WTC11 (cell line): Measurements from ENCODE around the gene LGALS9.

Experiments
- CREM ChIP-seq: sonication (generic); formaldehyde crosslinking; IDR thresholded peaks from 2 replicates; pipeline ENCODE4 v1.8.1; 2022; ENCODE audit warnings: mild to moderate bottlenecking, missing genetic modification reagents, moderate library complexity
- FOXP1 ChIP-seq: sonication (generic); formaldehyde crosslinking; IDR thresholded peaks from 2 replicates; pipeline ENCODE4 v1.8.0; 2022; ENCODE audit warnings: missing genetic modification reagents, mild to moderate bottlenecking, moderate library complexity, borderline replicate concordance
- JUN ChIP-seq: sonication (generic); formaldehyde crosslinking; IDR thresholded peaks from 2 replicates; pipeline ENCODE4 v1.8.0; 2023; ENCODE audit warnings: mild to moderate bottlenecking, missing genetic modification reagents
- MAX ChIP-seq: sonication (generic); formaldehyde crosslinking; IDR thresholded peaks from 2 replicates; pipeline ENCODE4 v1.8.0; 2022; ENCODE audit warnings: mild to moderate bottlenecking, missing genetic modification reagents
- MLX ChIP-seq: sonication (generic); formaldehyde crosslinking; IDR thresholded peaks from 2 replicates; pipeline ENCODE4 v1.8.1; 2023; ENCODE audit warnings: mild to moderate bottlenecking, missing genetic modification reagents, moderate library complexity
- TCF7 ChIP-seq: sonication (generic); formaldehyde crosslinking; IDR thresholded peaks from 2 replicates; pipeline ENCODE4 v1.8.0; 2022; ENCODE audit warnings: mild to moderate bottlenecking, low read depth, missing genetic modification reagents, moderate library complexity
- TF ChIP-seq, protein P1 (sequence below): fragments of 200-600 bp; IDR thresholded peaks from 2 replicates; pipeline ENCODE4 v1.8.0; 2022; ENCODE audit warnings: antibody characterized with exemption
- TF ChIP-seq, protein P2 (sequence below): sonication (generic); formaldehyde crosslinking; IDR thresholded peaks from 2 replicates; pipeline ENCODE4 v1.8.0; 2022; ENCODE audit warnings: mild to moderate bottlenecking, missing genetic modification reagents
- TF ChIP-seq, protein P3 (sequence below): sonication (generic); formaldehyde crosslinking; conservative IDR thresholded peaks from 2 replicates; pipeline ENCODE4 v1.8.1; 2022; ENCODE audit warnings: mild to moderate bottlenecking, missing genetic modification reagents
- TF ChIP-seq, protein P4 (sequence below): sonication (generic); formaldehyde crosslinking; IDR thresholded peaks from 2 replicates; pipeline ENCODE4 v1.8.1; 2022; ENCODE audit warnings: low read depth, mild to moderate bottlenecking, moderate library complexity, missing genetic modification reagents, borderline replicate concordance
- TF ChIP-seq, protein P5 (sequence below): sonication (generic); formaldehyde crosslinking; conservative IDR thresholded peaks from 2 replicates; pipeline ENCODE4 v1.8.1; 2023; ENCODE audit warnings: mild to moderate bottlenecking, low read depth, missing genetic modification reagents, moderate library complexity

GRCh38 chr17:27622986-27623385 lies 8.0 kb upstream of the LGALS9 start:
- TF ChIP-seq, protein P1, sequence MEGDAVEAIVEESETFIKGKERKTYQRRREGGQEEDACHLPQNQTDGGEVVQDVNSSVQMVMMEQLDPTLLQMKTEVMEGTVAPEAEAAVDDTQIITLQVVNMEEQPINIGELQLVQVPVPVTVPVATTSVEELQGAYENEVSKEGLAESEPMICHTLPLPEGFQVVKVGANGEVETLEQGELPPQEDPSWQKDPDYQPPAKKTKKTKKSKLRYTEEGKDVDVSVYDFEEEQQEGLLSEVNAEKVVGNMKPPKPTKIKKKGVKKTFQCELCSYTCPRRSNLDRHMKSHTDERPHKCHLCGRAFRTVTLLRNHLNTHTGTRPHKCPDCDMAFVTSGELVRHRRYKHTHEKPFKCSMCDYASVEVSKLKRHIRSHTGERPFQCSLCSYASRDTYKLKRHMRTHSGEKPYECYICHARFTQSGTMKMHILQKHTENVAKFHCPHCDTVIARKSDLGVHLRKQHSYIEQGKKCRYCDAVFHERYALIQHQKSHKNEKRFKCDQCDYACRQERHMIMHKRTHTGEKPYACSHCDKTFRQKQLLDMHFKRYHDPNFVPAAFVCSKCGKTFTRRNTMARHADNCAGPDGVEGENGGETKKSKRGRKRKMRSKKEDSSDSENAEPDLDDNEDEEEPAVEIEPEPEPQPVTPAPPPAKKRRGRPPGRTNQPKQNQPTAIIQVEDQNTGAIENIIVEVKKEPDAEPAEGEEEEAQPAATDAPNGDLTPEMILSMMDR = no peak
- no peak for TF ChIP-seq MLX (CRISPR knock-in tag)
- TF ChIP-seq TCF7 (CRISPR knock-in tag) = no peak
- TF ChIP-seq CREM (CRISPR knock-in tag) = no peak
- TF ChIP-seq, protein P2, sequence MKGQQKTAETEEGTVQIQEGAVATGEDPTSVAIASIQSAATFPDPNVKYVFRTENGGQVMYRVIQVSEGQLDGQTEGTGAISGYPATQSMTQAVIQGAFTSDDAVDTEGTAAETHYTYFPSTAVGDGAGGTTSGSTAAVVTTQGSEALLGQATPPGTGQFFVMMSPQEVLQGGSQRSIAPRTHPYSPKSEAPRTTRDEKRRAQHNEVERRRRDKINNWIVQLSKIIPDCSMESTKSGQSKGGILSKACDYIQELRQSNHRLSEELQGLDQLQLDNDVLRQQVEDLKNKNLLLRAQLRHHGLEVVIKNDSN (CRISPR knock-in tag) = no peak
- TF ChIP-seq, protein P3, sequence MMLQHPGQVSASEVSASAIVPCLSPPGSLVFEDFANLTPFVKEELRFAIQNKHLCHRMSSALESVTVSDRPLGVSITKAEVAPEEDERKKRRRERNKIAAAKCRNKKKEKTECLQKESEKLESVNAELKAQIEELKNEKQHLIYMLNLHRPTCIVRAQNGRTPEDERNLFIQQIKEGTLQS (CRISPR knock-in tag) = no peak
- TF ChIP-seq, protein P4, sequence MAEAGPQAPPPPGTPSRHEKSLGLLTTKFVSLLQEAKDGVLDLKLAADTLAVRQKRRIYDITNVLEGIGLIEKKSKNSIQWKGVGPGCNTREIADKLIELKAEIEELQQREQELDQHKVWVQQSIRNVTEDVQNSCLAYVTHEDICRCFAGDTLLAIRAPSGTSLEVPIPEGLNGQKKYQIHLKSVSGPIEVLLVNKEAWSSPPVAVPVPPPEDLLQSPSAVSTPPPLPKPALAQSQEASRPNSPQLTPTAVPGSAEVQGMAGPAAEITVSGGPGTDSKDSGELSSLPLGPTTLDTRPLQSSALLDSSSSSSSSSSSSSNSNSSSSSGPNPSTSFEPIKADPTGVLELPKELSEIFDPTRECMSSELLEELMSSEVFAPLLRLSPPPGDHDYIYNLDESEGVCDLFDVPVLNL = no peak
- TF ChIP-seq, protein P5, sequence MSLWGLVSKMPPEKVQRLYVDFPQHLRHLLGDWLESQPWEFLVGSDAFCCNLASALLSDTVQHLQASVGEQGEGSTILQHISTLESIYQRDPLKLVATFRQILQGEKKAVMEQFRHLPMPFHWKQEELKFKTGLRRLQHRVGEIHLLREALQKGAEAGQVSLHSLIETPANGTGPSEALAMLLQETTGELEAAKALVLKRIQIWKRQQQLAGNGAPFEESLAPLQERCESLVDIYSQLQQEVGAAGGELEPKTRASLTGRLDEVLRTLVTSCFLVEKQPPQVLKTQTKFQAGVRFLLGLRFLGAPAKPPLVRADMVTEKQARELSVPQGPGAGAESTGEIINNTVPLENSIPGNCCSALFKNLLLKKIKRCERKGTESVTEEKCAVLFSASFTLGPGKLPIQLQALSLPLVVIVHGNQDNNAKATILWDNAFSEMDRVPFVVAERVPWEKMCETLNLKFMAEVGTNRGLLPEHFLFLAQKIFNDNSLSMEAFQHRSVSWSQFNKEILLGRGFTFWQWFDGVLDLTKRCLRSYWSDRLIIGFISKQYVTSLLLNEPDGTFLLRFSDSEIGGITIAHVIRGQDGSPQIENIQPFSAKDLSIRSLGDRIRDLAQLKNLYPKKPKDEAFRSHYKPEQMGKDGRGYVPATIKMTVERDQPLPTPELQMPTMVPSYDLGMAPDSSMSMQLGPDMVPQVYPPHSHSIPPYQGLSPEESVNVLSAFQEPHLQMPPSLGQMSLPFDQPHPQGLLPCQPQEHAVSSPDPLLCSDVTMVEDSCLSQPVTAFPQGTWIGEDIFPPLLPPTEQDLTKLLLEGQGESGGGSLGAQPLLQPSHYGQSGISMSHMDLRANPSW (CRISPR knock-in tag) = no peak
- TF ChIP-seq MAX (CRISPR knock-in tag) = no peak
- no peak for TF ChIP-seq FOXP1
- no peak for TF ChIP-seq JUN (CRISPR knock-in tag)
